ENCODE measurements around the gene NCOA7. TPM values are rescaled to one million over a fixed set of nuclear protein-coding genes. Genes with fewer than 3 reads are reported as not detected.

The NCOA7 gene
- total RNA-seq, 1 experiment from 2014 or later = 9.4 TPM

DNA sequence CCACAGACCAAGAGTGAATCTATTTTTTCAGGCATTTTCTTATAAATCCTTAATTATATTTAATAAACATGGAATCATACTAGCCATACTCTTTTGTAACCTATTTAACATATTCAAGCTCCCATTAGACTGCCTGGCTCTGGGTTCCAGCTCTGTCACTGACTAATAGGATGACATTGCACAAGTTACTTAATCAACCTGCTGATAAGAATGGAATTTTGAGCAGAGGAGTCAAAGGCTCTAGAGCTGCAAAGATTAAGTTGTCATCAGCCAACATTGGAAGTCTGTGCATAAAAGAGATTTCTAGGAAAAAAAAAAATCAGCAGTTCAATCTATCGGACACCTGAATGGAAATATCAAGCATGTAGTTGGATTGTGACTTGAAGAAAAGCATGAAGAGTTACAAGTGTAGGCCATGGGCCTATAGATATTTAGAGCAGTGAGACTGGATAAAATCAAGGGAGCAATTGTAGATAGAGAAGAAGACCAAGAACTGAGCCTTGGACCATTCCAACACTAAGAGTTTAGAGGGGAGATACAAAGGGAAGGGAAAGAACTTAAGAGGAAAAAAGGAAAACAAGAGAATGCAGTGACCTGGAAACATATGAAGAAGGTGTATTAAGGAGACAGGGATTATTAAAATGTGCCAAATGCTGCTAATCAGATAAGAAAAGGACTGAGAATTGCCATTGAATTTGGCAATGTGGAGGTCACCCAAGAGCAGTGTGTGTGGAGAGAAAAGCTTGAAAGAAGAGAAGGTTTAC is 154.8 kb downstream of the NCOA7 start:
- no peak overlapping the region for H3K27ac Mint-ChIP-seq
- H3K27me3 Mint-ChIP-seq (ENCODE audit: low read depth) = peaks cover 1% of the 10 kb centered on the region
- H3K79me2 ChIP-seq (ENCODE audit: insufficient read depth, low read length) = no peaks in the 10 kb centered on the region
- H3K56ac ChIP-seq (ENCODE audit: insufficient read length, low read depth, low read length) = no peak overlapping the region
- no peaks in the 10 kb centered on the region for H3K36me3 Mint-ChIP-seq (ENCODE audit: insufficient read depth in 1 of 3, low read depth in 3 of 3)
- H2BK20ac ChIP-seq (ENCODE audit: low read depth, low read length, poor library complexity, severe bottlenecking) = no peak overlapping the region
- no peak overlapping the region for H3K4me2 ChIP-seq (ENCODE audit: insufficient read depth, insufficient read length, low read length)
- H2AK5ac ChIP-seq (ENCODE audit: insufficient read length, low read length) = no peak overlapping the region
- H3T11ph ChIP-seq (ENCODE audit: low read length) = no peak overlapping the region
- TF ChIP-seq, protein P1, sequence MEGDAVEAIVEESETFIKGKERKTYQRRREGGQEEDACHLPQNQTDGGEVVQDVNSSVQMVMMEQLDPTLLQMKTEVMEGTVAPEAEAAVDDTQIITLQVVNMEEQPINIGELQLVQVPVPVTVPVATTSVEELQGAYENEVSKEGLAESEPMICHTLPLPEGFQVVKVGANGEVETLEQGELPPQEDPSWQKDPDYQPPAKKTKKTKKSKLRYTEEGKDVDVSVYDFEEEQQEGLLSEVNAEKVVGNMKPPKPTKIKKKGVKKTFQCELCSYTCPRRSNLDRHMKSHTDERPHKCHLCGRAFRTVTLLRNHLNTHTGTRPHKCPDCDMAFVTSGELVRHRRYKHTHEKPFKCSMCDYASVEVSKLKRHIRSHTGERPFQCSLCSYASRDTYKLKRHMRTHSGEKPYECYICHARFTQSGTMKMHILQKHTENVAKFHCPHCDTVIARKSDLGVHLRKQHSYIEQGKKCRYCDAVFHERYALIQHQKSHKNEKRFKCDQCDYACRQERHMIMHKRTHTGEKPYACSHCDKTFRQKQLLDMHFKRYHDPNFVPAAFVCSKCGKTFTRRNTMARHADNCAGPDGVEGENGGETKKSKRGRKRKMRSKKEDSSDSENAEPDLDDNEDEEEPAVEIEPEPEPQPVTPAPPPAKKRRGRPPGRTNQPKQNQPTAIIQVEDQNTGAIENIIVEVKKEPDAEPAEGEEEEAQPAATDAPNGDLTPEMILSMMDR (conservative IDR thresholded peaks at IDR 0.05) = no peak
- H3K4ac ChIP-seq (ENCODE audit: low read depth, low read length) = no peak overlapping the region
- H4K20me1 ChIP-seq (ENCODE audit: control insufficient read depth, insufficient read depth, insufficient read length) = no peaks in the 10 kb centered on the region
- no peaks in the 10 kb centered on the region for H3K79me1 ChIP-seq (ENCODE audit: insufficient read depth, low read depth, low read length, poor library complexity, severe bottlenecking)
- H3K27ac ChIP-seq (ENCODE audit: insufficient read length, low read depth, low read length) = no peak overlapping the region
- no peak overlapping the region for H3K23ac ChIP-seq (ENCODE audit: insufficient read length, low read depth, low read length)
- DNase-seq = no peak
- H3K27me3 ChIP-seq (ENCODE audit: insufficient read depth, low read length) = no peaks in the 10 kb centered on the region
- H2BK12ac ChIP-seq (ENCODE audit: insufficient read length, low read depth, low read length) = no peak overlapping the region
- no peak overlapping the region for H4K91ac ChIP-seq (ENCODE audit: insufficient read length, low read depth, low read length)
- H2AFZ ChIP-seq (ENCODE audit: low read length) = no peak overlapping the region
- H4K5ac ChIP-seq (ENCODE audit: insufficient read length, low read depth, low read length) = no peak overlapping the region
- H2BK15ac ChIP-seq (ENCODE audit: low read depth, low read length) = no peak overlapping the region
- no CpG with 5 or more reads among the region's 1 CpG for whole genome bisulfite sequencing (ENCODE audit: extremely low coverage, insufficient read length, low lambda C conversion rate)
- H3K23me2 ChIP-seq (ENCODE audit: insufficient read length, low read depth, low read length, poor library complexity, severe bottlenecking) = no peaks in the 10 kb centered on the region
- peaks cover 2 to 6% of the 10 kb centered on the region in 2 experiments; a peak in 2 of 4 replicates for H3K4me1 Mint-ChIP-seq
- H3K9me3 ChIP-seq (ENCODE audit: control insufficient read depth, low read depth, low read length) = no peaks in the 10 kb centered on the region
- no peak overlapping the region for H3K14ac ChIP-seq (ENCODE audit: insufficient read depth, low read length)
- H2BK5ac ChIP-seq (ENCODE audit: insufficient read length, low read length) = no peak overlapping the region
- H3K18ac ChIP-seq (ENCODE audit: insufficient read length, low read depth, low read length) = no peak overlapping the region
- H4K8ac ChIP-seq (replicated peaks; ENCODE audit: insufficient read length, low read depth, low read length) = no peak overlapping the region
- H3K9ac ChIP-seq (ENCODE audit: extremely low read depth, insufficient read length, low read length) = no peak overlapping the region
- H3K4me1 ChIP-seq (ENCODE audit: insufficient read depth, low read length) = no peaks in the 10 kb centered on the region
- H3K9me3 Mint-ChIP-seq = no peaks in the 10 kb centered on the region
- H3K4me3 Mint-ChIP-seq = no peak overlapping the region
- no peak overlapping the region for H2BK120ac ChIP-seq (ENCODE audit: low read depth, low read length, poor library complexity, severe bottlenecking)
